Pancreas (tissue), 10 donors: ENCODE measurements around the gene DCAF17. TPM values are rescaled to one million over a fixed set of nuclear protein-coding genes. Genes with fewer than 3 reads are reported as not detected.

Source experiments
- ATAC-seq, 4 donors: fragments of 200-7000 bp; cut with Tn5 transposase; one replicate each; pipeline versions ENCODE4 v1.8.0 to v1.9.1; 2020; ENCODE audit warnings: mild to moderate bottlenecking in 4 of 4, moderate library complexity in 4 of 4
- DNase-seq, 6 donors: peaks; one replicate each; pipeline ENCODE4 v3.0.0-alpha.2; 2020
- FAIRE-seq: peaks from 2 replicates; lab custom pipeline; 2012; peaks lifted over from hg19 to GRCh38; lab: Jason Lieb, UNC
- H3K27ac ChIP-seq, 4 donors: fragments of 200-600 bp; sonication (generic); 1 replicate in 3 of 4; 2 replicates in 1 of 4; pipeline versions ENCODE4 v1.5.0 to v1.8.0; 2020
- H3K27me3 ChIP-seq, 4 donors: fragments of 200-600 bp; one replicate each; pipeline ENCODE4 v1.8.0; 2021
- H3K36me3 ChIP-seq, 3 donors: fragments of 200-600 bp; sonication (generic) in 1 of 3; one replicate each; pipeline versions ENCODE4 v1.5.0 to v1.8.0; 2020 to 2021
- H3K4me1 ChIP-seq, 3 donors: fragments of 200-600 bp; one replicate each; pipeline ENCODE4 v1.8.0; 2021
- H3K4me3 ChIP-seq, 4 donors: fragments of 200-600 bp; sonication (generic) in 2 of 4; one replicate each; pipeline versions ENCODE4 v1.5.0 to v1.8.0; 2020 to 2021
- H3K9me3 ChIP-seq, 4 donors: fragments of 200-600 bp; one replicate each; pipeline ENCODE4 v1.8.0; 2021
- WGBS, 2 donors: extraction: QIAGEN DNeasy Blood & Tissue Kit; methylation state at CpG; one replicate each; pipeline ENCODE4 v1.1.7; 2013; 5-methylcytosine and 5-hydroxymethylcytosine counted together
- intact Hi-C, 3 donors: fragments of 100-400 bp; cut with DNase I; formaldehyde crosslinking; loops; one replicate each; pipeline versions ENCODE4 v1.11.1 to v1.14.2; 2022
- polyA plus RNA-seq, 2 donors: library from polyadenylated mRNA; stranded (reverse); fragments of 200-250 nt; gene quantifications; one replicate each; pipeline ENCODE4 v1.2.3, GENCODE V29; 2013
- total RNA-seq, 6 donors: library from RNA; stranded (reverse); fragmentation: NEBNext Ultra II Directional in 4 of 6; extraction: Animal tissue kit (Norgen Biotek cat#: 25700) in 4 of 6; gene quantifications; one replicate each; pipeline versions ENCODE4 v1.2.1 to v1.2.4, GENCODE V29; 2021 to 2023
- TF ChIP-seq, protein P1 (sequence below), 4 donors: fragments of 200-600 bp; sonication (generic) in 3 of 4; IDR thresholded peaks; one replicate each; pipeline versions ENCODE4 v1.5.0 to v1.8.0; 2021; ENCODE audit warnings: antibody characterized with exemption in 4 of 4
- donor health status: healthy with polysubstance abuse.
- donor health status: DM: no; HTN: no; CAD: no; lungs with moderate emphysema.
- donor health status: DM: no; HTN: no; CAD: no.
- donor health status: control.
- donor health status: control.
- donor health status: Bipolar disorder and iron deficiency.
- donor health status: DM: yes; HTN: yes; CAD: no.
- donor health status: DM: no; HTN: no; CAD: no.
- donor health status: DM: no; HTN: no; CAD: no.
- donor health status: DM: yes; HTN: yes; CAD: no.

DCAF17 gene
- total and polyA plus RNA-seq, 8 donors = 2.9 to 10.4 (median 5.8) TPM

GRCh38 chr2:171479154-171479814, 45.3 kb downstream of the DCAF17 start:
- 86 to 90% methylated on average over 3 of the region's 3 CpGs for WGBS, 2 donors
- Histone ChIP-seq H3K4me1 (no peaks in the 10 kb centered on the region), H3K4me3 (no peak overlapping the region), H3K9me3 (no peaks in the 10 kb centered on the region), H3K27ac (no peak overlapping the region), H3K27me3 (no peaks in the 10 kb centered on the region), H3K36me3 (peaks cover 0 to 7% (median 0%) of the 10 kb centered on the region in 3 donors)
- FAIRE-seq = no peak
- intact Hi-C loops = no loop called here
- ATAC-seq = no peak
- TF ChIP-seq, protein P1, sequence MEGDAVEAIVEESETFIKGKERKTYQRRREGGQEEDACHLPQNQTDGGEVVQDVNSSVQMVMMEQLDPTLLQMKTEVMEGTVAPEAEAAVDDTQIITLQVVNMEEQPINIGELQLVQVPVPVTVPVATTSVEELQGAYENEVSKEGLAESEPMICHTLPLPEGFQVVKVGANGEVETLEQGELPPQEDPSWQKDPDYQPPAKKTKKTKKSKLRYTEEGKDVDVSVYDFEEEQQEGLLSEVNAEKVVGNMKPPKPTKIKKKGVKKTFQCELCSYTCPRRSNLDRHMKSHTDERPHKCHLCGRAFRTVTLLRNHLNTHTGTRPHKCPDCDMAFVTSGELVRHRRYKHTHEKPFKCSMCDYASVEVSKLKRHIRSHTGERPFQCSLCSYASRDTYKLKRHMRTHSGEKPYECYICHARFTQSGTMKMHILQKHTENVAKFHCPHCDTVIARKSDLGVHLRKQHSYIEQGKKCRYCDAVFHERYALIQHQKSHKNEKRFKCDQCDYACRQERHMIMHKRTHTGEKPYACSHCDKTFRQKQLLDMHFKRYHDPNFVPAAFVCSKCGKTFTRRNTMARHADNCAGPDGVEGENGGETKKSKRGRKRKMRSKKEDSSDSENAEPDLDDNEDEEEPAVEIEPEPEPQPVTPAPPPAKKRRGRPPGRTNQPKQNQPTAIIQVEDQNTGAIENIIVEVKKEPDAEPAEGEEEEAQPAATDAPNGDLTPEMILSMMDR (IDR thresholded peaks at IDR 0.05) = no peak
- DNase-seq = no peak

DNA sequence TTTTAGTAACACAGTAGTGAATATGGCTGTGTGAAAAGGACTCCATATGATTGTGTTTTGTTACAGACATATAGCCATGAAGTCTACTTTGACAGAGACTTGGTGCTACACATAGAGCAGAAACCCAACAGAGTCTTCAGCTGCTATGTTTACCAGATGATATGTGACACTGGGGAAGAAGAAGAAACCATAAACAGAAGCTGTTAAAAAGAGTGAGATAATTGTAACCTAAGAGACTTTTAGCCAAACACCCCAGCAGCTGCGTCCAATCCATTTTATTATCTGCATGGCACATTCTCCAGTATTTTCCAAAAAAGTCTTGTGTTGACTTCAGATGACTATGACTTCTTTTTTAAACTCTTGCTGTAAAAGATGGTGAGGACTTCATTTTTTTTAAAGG, 46.9 kb downstream of the DCAF17 start:
- TF ChIP-seq, protein P1 (IDR thresholded peaks at IDR 0.05) = no peak
- ATAC-seq (no peak), DNase-seq (no peak), FAIRE-seq (no peak)
- H3K36me3 ChIP-seq = peaks cover 0 to 7% (median 0%) of the 10 kb centered on the region in 3 donors
- H3K4me1 ChIP-seq = no peaks in the 10 kb centered on the region
- no peak overlapping the region for H3K4me3 ChIP-seq
- intact Hi-C loops = no loop called here
- no peaks in the 10 kb centered on the region for H3K9me3 ChIP-seq
- no peak overlapping the region for H3K27ac ChIP-seq
- H3K27me3 ChIP-seq = no peaks in the 10 kb centered on the region
- 97% methylated on average over 1 of the region's 1 CpG for WGBS, 2 donors

DNA sequence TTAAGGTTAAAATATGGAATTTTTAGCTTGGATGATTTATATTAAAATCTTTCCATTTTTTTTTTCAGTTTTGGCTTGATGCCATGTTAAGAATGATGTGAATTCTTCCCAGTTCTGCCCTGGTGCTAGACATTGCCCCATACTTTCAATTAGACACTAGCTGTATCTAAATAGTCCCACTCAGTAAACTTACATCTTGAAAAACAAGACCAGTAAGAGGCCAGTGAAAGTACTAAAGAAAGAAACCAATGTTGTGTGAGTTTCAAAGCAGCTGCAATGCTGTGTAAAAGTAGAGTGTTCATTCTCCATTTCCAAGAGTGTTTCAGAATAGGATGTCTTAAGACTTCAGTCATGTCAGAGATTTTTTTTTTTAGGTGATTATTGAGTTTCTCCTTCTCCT, 48.3 kb downstream of the DCAF17 start:
- H3K27ac ChIP-seq = no peak overlapping the region
- no peak for FAIRE-seq
- intact Hi-C loops = no loop called here
- H3K4me1 ChIP-seq = no peaks in the 10 kb centered on the region
- no peak for ATAC-seq
- TF ChIP-seq, protein P1 (IDR thresholded peaks at IDR 0.05) = no peak
- DNase-seq = no peak
- no peaks in the 10 kb centered on the region for H3K27me3 ChIP-seq
- no peaks in the 10 kb centered on the region for H3K9me3 ChIP-seq
- H3K4me3 ChIP-seq = no peak overlapping the region
- peaks cover 0 to 7% (median 0%) of the 10 kb centered on the region in 3 donors for H3K36me3 ChIP-seq

DNA sequence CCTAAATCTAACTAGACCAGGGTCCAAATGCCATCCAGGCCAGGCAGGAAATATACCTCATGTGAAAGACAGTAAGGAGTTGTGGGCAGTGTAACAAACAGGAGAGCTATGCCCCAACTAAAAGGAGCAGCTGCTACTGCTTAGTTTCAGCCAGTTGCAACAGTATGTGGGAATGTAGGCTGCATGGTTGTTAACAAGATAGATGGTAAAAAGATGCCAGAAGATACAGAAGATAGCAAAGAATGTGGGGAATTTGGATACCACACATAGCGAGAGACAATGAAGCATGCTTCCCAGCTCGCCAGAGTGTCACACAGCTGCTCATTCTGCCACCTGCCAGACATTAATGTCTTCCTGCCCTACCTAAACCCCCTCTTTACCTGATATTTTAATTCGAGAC, 48.9 kb downstream of the DCAF17 start:
- no peaks in the 10 kb centered on the region for H3K4me1 ChIP-seq
- intact Hi-C loops = no loop called here
- H3K27me3 ChIP-seq = no peaks in the 10 kb centered on the region
- no peak overlapping the region for H3K4me3 ChIP-seq
- H3K36me3 ChIP-seq = peaks cover 0 to 7% (median 0%) of the 10 kb centered on the region in 3 donors
- 86 to 91% methylated on average over 3 of the region's 3 CpGs for WGBS, 2 donors
- FAIRE-seq (no peak), ATAC-seq (no peak), DNase-seq (no peak)
- TF ChIP-seq, protein P1 (IDR thresholded peaks at IDR 0.05) = no peak
- H3K27ac ChIP-seq = no peak overlapping the region
- H3K9me3 ChIP-seq = no peaks in the 10 kb centered on the region

GRCh38 chr2:171483793-171484192, 49.8 kb downstream of the DCAF17 start:
- Histone ChIP-seq H3K36me3 (peaks cover 0 to 7% (median 0%) of the 10 kb centered on the region in 3 donors), H3K9me3 (no peaks in the 10 kb centered on the region), H3K4me3 (no peak overlapping the region), H3K4me1 (no peaks in the 10 kb centered on the region), H3K27ac (no peak overlapping the region), H3K27me3 (no peaks in the 10 kb centered on the region)
- no peak for ATAC-seq
- intact Hi-C loops = no loop called here
- TF ChIP-seq, protein P1 (IDR thresholded peaks at IDR 0.05) = no peak
- 65 to 71% methylated on average over 2 of the region's 2 CpGs for WGBS, 2 donors
- DNase-seq = no peak
- FAIRE-seq = no peak
